ENCODE data around the gene DGKG. TPM values are rescaled to one million over a fixed set of nuclear protein-coding genes. Genes with fewer than 3 reads are reported as not detected.

The DGKG gene
- total RNA-seq, 4 donors from 2014 or later, result 14.5 to 35.1 (median 20.3) TPM

DNA sequence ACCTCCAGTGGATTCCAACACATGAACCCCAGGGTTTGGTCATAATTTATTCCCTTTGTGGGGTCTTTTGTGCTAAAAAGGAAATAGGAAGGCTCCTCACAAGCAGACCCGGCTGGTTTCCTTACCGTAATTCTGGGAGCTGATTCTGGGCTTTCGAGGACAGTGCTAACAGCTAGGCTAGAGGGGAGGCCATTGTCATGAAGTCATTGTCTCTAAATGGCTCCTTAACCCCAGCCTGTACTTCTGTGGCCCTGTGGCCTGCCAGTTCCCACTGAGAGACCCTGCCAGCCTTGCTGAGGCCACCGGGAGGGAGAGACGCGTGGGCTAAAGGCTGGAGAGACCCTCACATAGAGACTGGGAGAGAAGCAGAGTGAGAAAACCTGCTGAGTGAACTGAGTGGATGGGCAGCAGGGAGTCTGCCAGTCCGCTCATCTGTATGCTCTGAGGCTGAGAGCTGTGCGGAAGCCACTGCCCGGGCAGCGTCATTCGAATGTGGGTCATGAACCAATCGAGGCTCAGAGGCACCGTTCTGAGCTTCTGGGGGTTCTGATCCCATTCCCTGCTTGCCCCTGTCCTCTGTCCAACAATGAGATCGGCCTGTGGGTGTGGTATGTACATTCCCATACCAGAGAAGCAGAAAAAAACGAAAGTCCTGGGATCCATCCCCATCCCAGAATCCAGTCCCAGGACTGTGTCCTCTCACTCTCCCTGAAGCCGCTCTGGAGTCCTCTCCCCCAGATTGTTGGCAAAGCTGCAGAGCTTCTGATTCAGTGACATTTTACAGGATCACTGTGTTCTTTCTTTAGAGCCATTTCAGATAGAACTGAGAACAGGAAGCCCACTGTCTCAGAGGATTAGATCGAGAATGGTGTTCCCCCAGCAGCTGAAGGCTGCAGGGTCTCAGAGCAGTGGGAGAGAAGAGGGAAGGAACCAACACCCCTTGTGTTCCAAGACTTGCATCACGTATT, 21.3 kb upstream of the DGKG start:
- intact Hi-C loops (cut with DNase I), result no loop called here
- peaks cover 17 to 18% of the 10 kb centered on the region in 2 donors for H3K4me1 ChIP-seq
- TF ChIP-seq POLR2A (IDR thresholded peaks at IDR 0.05), result no peak
- TF ChIP-seq, protein P1, sequence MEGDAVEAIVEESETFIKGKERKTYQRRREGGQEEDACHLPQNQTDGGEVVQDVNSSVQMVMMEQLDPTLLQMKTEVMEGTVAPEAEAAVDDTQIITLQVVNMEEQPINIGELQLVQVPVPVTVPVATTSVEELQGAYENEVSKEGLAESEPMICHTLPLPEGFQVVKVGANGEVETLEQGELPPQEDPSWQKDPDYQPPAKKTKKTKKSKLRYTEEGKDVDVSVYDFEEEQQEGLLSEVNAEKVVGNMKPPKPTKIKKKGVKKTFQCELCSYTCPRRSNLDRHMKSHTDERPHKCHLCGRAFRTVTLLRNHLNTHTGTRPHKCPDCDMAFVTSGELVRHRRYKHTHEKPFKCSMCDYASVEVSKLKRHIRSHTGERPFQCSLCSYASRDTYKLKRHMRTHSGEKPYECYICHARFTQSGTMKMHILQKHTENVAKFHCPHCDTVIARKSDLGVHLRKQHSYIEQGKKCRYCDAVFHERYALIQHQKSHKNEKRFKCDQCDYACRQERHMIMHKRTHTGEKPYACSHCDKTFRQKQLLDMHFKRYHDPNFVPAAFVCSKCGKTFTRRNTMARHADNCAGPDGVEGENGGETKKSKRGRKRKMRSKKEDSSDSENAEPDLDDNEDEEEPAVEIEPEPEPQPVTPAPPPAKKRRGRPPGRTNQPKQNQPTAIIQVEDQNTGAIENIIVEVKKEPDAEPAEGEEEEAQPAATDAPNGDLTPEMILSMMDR (IDR thresholded peaks at IDR 0.05), result no peak
- H3K27me3 ChIP-seq, result no peaks in the 10 kb centered on the region
- DNase-seq, result no peak
- no peaks in the 10 kb centered on the region for H3K9me3 ChIP-seq
- 80 to 87% methylated on average over 18 of the region's 18 CpGs for WGBS, 2 donors
- H3K36me3 ChIP-seq, result no peaks in the 10 kb centered on the region
- no peak overlapping the region for H3K4me3 ChIP-seq (replicated peaks in 1 of 3)
- H3K27ac ChIP-seq, result no peak overlapping the region

- H3K4me3 ChIP-seq (replicated peaks in 1 of 3), result no peak overlapping the region
- no peaks in the 10 kb centered on the region for H3K36me3 ChIP-seq
- H3K4me1 ChIP-seq, result peaks cover 17 to 18% of the 10 kb centered on the region in 2 donors
- DNase-seq, result peak in 1 of 2 donors; percentile 10
- peak overlapping the region in 1 of 3 donors; percentile 32 for H3K27ac ChIP-seq
- no peaks in the 10 kb centered on the region for H3K9me3 ChIP-seq
- no peak for TF ChIP-seq POLR2A (IDR thresholded peaks at IDR 0.05)
- TF ChIP-seq, protein P1 (IDR thresholded peaks at IDR 0.05), result no peak
- WGBS, 2 donors, result 85 to 86% methylated on average over 6 of the region's 6 CpGs
- no peaks in the 10 kb centered on the region for H3K27me3 ChIP-seq
- intact Hi-C loops (cut with DNase I), result no loop called here
These were observed 20.3 kb upstream of the DGKG start for GRCh38 chr3:186382217-186382885.

- Histone ChIP-seq H3K36me3 (no peaks in the 10 kb centered on the region), H3K4me1 (peaks cover 17 to 18% of the 10 kb centered on the region in 2 donors), H3K4me3 (replicated peaks in 1 of 3) (no peak overlapping the region), H3K9me3 (no peaks in the 10 kb centered on the region), H3K27me3 (no peaks in the 10 kb centered on the region), H3K27ac (peak overlapping the region; percentile 32 to 53 (median 34))
- intact Hi-C loops (cut with DNase I), result no loop called here
- DNase-seq, result peak; percentile 47 to 62
- WGBS, 2 donors, result 39% methylated on average over 10 of the region's 10 CpGs
- TF ChIP-seq POLR2A (IDR thresholded peaks at IDR 0.05), result no peak
- TF ChIP-seq, protein P1 (IDR thresholded peaks at IDR 0.05), result no peak
These were observed 19.6 kb upstream of the DGKG start for GRCh38 chr3:186381424-186382216.

- peak; percentile 76 to 79 for DNase-seq
- Histone ChIP-seq H3K27ac (peak overlapping the region in 2 of 3 donors; percentile 32 to 34), H3K36me3 (no peaks in the 10 kb centered on the region), H3K9me3 (no peaks in the 10 kb centered on the region), H3K4me3 (replicated peaks in 1 of 3) (no peak overlapping the region), H3K27me3 (no peaks in the 10 kb centered on the region), H3K4me1 (peaks cover 17 to 18% of the 10 kb centered on the region in 2 donors)
- WGBS, 2 donors, result 72 to 77% methylated on average over 8 of the region's 8 CpGs
- TF ChIP-seq, protein P1 (IDR thresholded peaks at IDR 0.05), result no peak
- TF ChIP-seq POLR2A (IDR thresholded peaks at IDR 0.05), result no peak
- intact Hi-C loops (cut with DNase I), result no loop called here
These were observed 18.8 kb upstream of the DGKG start for GRCh38 chr3:186380622-186381380.
